Measurements from ENCODE around the gene SORD.

SORD gene

GRCh38 chr15:45093013-45093412 is 70.0 kb downstream of the SORD start:
- no peak for TF ChIP-seq CTCF (IDR thresholded peaks at IDR 0.05; ENCODE audit: low read depth, low read length)
- H3K4me3 ChIP-seq (ENCODE audit: low read depth, low read length) = no peak overlapping the region

GRCh38 chr15:45093622-45094357 is 70.8 kb downstream of the SORD start:
- H3K4me3 ChIP-seq (ENCODE audit: low read depth, low read length) = no peak overlapping the region
- TF ChIP-seq CTCF (IDR thresholded peaks at IDR 0.05; ENCODE audit: low read depth, low read length) = no peak

- no peak overlapping the region for H3K4me3 ChIP-seq (ENCODE audit: low read depth, low read length)
- TF ChIP-seq CTCF (IDR thresholded peaks at IDR 0.05; ENCODE audit: low read depth, low read length) = no peak
Observed at GRCh38 chr15:45094358-45094730, 71.3 kb downstream of the SORD start.

- no peak for TF ChIP-seq CTCF (IDR thresholded peaks at IDR 0.05; ENCODE audit: low read depth, low read length)
- H3K4me3 ChIP-seq (ENCODE audit: low read depth, low read length) = no peak overlapping the region
Observed at GRCh38 chr15:45095661-45096060, 72.7 kb downstream of the SORD start.

- no peak for TF ChIP-seq CTCF (IDR thresholded peaks at IDR 0.05; ENCODE audit: low read depth, low read length)
- H3K4me3 ChIP-seq (ENCODE audit: low read depth, low read length) = no peak overlapping the region
Observed at GRCh38 chr15:45097466-45097865, 74.5 kb downstream of the SORD start.

- no peak for TF ChIP-seq CTCF (IDR thresholded peaks at IDR 0.05; ENCODE audit: low read depth, low read length)
- no peak overlapping the region for H3K4me3 ChIP-seq (ENCODE audit: low read depth, low read length)
Observed at GRCh38 chr15:45099549-45100165, 76.7 kb downstream of the SORD start.

GRCh38 chr15:45100884-45101625 is 78.1 kb downstream of the SORD start:
- no peak overlapping the region for H3K4me3 ChIP-seq (ENCODE audit: low read depth, low read length)
- no peak for TF ChIP-seq CTCF (IDR thresholded peaks at IDR 0.05; ENCODE audit: low read depth, low read length)
